GM19023 (cell line): ENCODE measurements around the gene GJA8.
"Not testable (repeated sequence)": the region's sequence is repeated elsewhere in the genome, so short reads cannot be mapped to it uniquely, and the experiment has no call there.

Source experiments
- ATAC-seq: cut with Tn5 transposase; IDR thresholded peaks from one replicate; pipeline ENCODE4 v1.9.1; 2021; ENCODE audit warnings: mild to moderate bottlenecking, moderate library complexity; ENCODE audit not compliant: unreplicated experiment

The GJA8 gene

DNA sequence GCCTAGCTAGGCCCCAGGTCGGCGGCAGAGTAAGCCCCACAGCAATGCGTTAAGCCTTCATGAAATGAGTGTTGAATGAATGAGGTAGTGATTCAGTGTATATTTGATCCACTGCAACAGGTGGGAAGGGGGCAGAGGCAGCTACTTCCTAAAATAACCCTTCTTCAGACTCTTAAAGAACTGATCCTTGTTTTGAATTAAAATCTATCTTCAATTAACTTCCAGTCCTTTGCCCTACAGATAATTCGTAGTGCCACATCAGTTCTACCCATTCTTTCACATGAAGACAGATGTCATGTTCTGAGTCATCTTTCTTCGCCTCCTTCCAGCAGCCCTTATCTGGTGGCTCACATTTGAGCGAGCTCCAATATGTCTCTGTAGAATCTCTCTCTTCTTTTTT lies 24.6 kb downstream of the GJA8 start:
- not testable (repeated sequence) for ATAC-seq

GRCh38 chr1:147927689-147928088 lies 25.1 kb downstream of the GJA8 start:
- ATAC-seq: not testable (repeated sequence)

- peak; percentile 98 for ATAC-seq
These were observed 25.9 kb downstream of the GJA8 start, which contains the start of gene GPR89B for GRCh38 chr1:147928236-147929132. Gene GPR89B, plus strand, starts transcription at chr1:147928420. Its CDS starts 117 bp downstream, at chr1:147928537.

DNA sequence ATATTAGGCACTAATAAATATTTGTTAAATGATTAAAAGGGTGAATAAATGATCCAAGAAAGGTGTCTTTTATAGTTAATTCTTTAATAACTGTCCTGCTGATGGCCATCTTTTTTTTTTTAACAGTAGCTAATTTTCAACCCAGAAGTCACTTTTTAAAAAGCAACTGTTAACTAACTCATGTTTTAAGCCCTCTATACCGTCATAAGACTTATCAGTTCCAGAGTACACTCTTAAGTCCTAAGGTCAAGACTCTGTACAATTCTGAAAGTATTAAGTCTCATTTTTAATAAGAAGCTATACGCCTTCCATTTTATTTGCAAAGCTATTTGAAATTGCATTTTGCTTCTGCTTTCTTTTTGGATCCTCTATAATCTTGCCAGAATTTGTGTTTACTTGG lies 28.5 kb downstream of the GJA8 start:
- not testable (repeated sequence) for ATAC-seq

- not testable (repeated sequence) for ATAC-seq
These were observed 32.7 kb downstream of the GJA8 start for GRCh38 chr1:147935296-147935695.

DNA sequence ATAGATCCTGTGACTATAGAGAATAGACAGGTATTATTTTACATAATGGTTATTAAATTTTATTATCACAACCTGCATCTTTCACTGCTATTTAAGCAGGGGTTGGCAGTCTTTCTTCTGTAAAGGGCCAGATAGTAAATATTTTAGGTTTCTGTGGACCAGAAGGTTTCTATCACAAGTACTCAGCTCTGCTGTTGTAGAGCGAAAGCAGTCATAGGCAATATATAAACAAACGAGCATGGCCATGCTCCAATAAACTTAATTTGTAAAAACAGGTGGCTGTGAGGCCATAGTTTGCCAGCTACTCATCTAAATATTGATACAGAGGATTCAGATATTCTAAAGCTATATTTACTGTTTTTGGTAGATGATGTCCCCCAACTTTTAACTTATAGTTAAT lies 37.9 kb downstream of the GJA8 start:
- not testable (repeated sequence) for ATAC-seq

DNA sequence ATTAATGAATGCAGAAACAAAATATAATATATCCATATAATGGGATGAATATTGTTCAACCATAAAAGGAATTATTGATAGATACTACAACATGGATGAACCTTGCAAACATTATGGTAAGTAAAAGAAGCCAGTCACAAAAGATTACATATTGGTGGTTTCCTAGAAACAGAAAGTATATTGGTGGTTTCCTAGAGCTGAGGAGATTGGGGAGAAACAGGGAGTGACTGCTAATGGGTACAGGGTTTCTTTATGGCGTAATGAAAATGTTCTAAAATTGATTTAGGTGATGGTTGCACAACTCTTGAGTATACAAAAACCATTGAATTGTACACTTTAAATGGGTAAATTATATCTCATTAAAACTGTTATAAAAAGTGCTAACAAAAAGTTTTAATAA lies 40.0 kb downstream of the GJA8 start:
- not testable (repeated sequence) for ATAC-seq

DNA sequence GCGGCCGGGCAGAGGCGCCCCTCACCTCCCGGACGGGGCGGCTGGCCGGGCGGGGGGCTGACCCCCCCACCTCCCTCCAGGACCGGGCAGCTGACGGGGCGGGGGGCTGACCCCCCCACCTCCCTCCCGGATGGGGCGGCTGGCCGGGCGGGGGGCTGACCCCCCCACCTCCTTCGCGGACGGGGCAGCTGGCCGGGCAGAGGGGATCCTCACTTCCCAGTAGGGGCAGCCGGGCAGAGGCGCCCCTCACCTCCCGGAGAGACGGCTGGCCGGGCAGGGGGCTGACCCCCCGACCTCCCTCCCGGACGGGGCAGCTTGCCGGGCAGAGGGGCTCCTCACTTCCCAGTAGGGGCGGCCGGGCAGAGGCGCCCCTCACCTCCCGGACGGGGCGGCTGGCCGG lies 46.9 kb downstream of the GJA8 start:
- not testable (repeated sequence) for ATAC-seq
